ELF-1 (cell line): ENCODE measurements around the gene CTIF.
"Not testable (repeated sequence)": the region's sequence is repeated elsewhere in the genome, so short reads cannot be mapped to it uniquely, and the experiment has no call there.

Experiments
- DNase-seq: peaks from one replicate; pipeline ENCODE4 v3.0.0-alpha.2; 2016; ENCODE audit warnings: low read depth, low spot score

The CTIF gene

GRCh38 chr18:48641981-48642380 is 103.2 kb downstream of the CTIF start:
- DNase-seq = no peak

GRCh38 chr18:48642503-48642902 is 103.7 kb downstream of the CTIF start:
- no peak for DNase-seq

GRCh38 chr18:48643262-48643661 is 104.4 kb downstream of the CTIF start:
- DNase-seq = no peak

- DNase-seq = no peak
These were observed 105.2 kb downstream of the CTIF start for GRCh38 chr18:48644029-48644428.

- no peak for DNase-seq
These were observed 106.7 kb downstream of the CTIF start for GRCh38 chr18:48645427-48646002.

- no peak for DNase-seq
These were observed 108.1 kb downstream of the CTIF start for GRCh38 chr18:48646976-48647375.

GRCh38 chr18:48649231-48649630 is 110.4 kb downstream of the CTIF start:
- peak; percentile 77 for DNase-seq

- DNase-seq = not testable (repeated sequence)
These were observed 115.8 kb downstream of the CTIF start for GRCh38 chr18:48654591-48654990.

GRCh38 chr18:48655508-48655907 is 116.7 kb downstream of the CTIF start:
- DNase-seq = no peak

- no peak for DNase-seq
These were observed 117.3 kb downstream of the CTIF start for GRCh38 chr18:48656176-48656575.

- no peak for DNase-seq
These were observed 117.8 kb downstream of the CTIF start for GRCh38 chr18:48656582-48656981.

GRCh38 chr18:48657447-48658120 is 118.8 kb downstream of the CTIF start:
- DNase-seq = no peak

- no peak for DNase-seq
These were observed 119.9 kb downstream of the CTIF start for GRCh38 chr18:48658721-48659120.

GRCh38 chr18:48659188-48660009 is 120.6 kb downstream of the CTIF start:
- no peak for DNase-seq

GRCh38 chr18:48660346-48661228 is 121.8 kb downstream of the CTIF start:
- no peak for DNase-seq

- no peak for DNase-seq
These were observed 122.6 kb downstream of the CTIF start for GRCh38 chr18:48661421-48661820.

GRCh38 chr18:48662011-48662661 is 123.3 kb downstream of the CTIF start:
- DNase-seq = peak; percentile 62

GRCh38 chr18:48663096-48663930 is 124.5 kb downstream of the CTIF start:
- no peak for DNase-seq

- DNase-seq = peak; percentile 87
These were observed 125.4 kb downstream of the CTIF start for GRCh38 chr18:48663931-48664847.
